Thyroid gland (tissue), 4 donors: ENCODE data around the gene GLCE. TPM values are rescaled to one million over a fixed set of nuclear protein-coding genes. Genes with fewer than 3 reads are reported as not detected.

Experiments used
- DNase-seq, 2 donors: peaks; one replicate each; pipeline ENCODE4 v3.0.0-alpha.2; 2019
- H3K27ac ChIP-seq, 3 donors: fragments of 200-600 bp; sonication (generic); 1 replicate in 2 of 3; 2 replicates in 1 of 3; pipeline ENCODE4 v1.5.1; 2016 to 2019; ENCODE audit warnings: mild to moderate bottlenecking in 1 of 3, moderate library complexity in 1 of 3
- H3K27me3 ChIP-seq: fragments of 200-600 bp; sonication (generic); one replicate; pipeline ENCODE4 v1.5.1; 2019
- H3K36me3 ChIP-seq, 2 donors: fragments of 200-600 bp; sonication (generic); one replicate each; pipeline ENCODE4 v1.5.1; 2016 to 2019
- H3K4me1 ChIP-seq, 2 donors: fragments of 200-600 bp; sonication (generic); one replicate each; pipeline ENCODE4 v1.5.1; 2017 to 2019
- H3K4me3 ChIP-seq, 3 donors: fragments of 200-600 bp; sonication (generic); replicated peaks in 1 of 3; 1 replicate in 2 of 3; 2 replicates in 1 of 3; pipeline ENCODE4 v1.5.1; 2016; ENCODE audit warnings: mild to moderate bottlenecking in 1 of 3
- H3K9me3 ChIP-seq: fragments of 200-600 bp; sonication (generic); one replicate; pipeline ENCODE4 v1.5.1; 2017
- POLR2A ChIP-seq, 2 donors: fragments of 450-650 bp; IDR thresholded peaks; one replicate each; pipeline ENCODE4 v1.6.1; 2017; ENCODE audit warnings: antibody characterized with exemption in 2 of 2, mild to moderate bottlenecking in 2 of 2, moderate library complexity in 1 of 2
- WGBS, 2 donors: methylation state at CpG; one replicate each; pipeline ENCODE4 v1.1.5; 2017; 5-methylcytosine and 5-hydroxymethylcytosine counted together
- intact Hi-C: fragments of 100-400 bp; cut with DNase I; formaldehyde crosslinking; loops from one replicate; pipeline ENCODE4 v1.15.1; 2023
- total RNA-seq, 4 donors: library from RNA; depleted of rRNA; stranded (reverse); fragments of >200 nt; gene quantifications; one replicate each; pipeline ENCODE4 v1.2.3, GENCODE V29; 2016
- TF ChIP-seq, protein P1 (sequence below), 6 experiments: fragments of 200-600 bp in 3 of 6; fragments of 450-650 bp in 3 of 6; sonication (generic) in 3 of 6; IDR thresholded peaks; one replicate each; pipeline ENCODE4 v1.5.1; 2016 to 2019; ENCODE audit warnings: antibody characterized with exemption in 6 of 6, mild to moderate bottlenecking in 2 of 6, inconsistent platforms in 1 of 6, moderate library complexity in 1 of 6

Gene GLCE
- total RNA-seq, 4 donors from 2014 or later = 7.6 to 16.1 (median 11.9) TPM

DNA sequence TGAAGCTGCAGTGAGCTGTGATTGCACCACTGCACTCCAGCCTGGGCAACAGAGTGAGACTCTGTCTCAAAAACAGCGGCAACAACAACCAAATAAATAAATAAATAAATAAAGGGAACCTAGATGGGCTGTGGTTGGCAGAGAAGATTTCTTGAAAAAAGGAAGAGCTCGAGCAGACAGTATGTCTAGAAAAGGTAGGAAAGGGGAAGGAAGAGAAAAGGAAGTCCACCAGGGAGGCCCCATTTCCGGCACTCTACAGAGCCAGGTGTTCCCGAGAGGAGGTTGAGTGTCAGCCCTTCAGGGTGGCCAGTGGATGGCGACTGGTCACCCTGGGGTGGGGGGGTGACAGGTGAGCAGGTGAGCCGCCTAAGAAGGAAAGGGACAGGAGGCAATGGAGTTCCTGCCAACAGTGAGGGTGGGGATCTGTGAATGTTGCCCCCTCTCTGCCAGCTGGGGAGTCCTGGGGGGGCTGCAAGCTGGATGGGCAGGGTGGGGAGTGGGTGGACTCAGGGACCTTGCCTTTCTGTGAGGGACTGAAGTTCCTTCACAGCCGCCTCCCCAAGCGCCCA, 153.1 kb downstream of the GLCE start:
- Histone ChIP-seq H3K4me1 (peaks cover 0 to 5% of the 10 kb centered on the region in 2 donors), H3K27me3 (no peaks in the 10 kb centered on the region), H3K9me3 (no peaks in the 10 kb centered on the region), H3K36me3 (no peaks in the 10 kb centered on the region), H3K27ac (no peak overlapping the region), H3K4me3 (no peak overlapping the region)
- intact Hi-C loops = no loop called here
- WGBS, 2 donors = 86 to 88% methylated on average over 8 of the region's 8 CpGs
- TF ChIP-seq, protein P1, sequence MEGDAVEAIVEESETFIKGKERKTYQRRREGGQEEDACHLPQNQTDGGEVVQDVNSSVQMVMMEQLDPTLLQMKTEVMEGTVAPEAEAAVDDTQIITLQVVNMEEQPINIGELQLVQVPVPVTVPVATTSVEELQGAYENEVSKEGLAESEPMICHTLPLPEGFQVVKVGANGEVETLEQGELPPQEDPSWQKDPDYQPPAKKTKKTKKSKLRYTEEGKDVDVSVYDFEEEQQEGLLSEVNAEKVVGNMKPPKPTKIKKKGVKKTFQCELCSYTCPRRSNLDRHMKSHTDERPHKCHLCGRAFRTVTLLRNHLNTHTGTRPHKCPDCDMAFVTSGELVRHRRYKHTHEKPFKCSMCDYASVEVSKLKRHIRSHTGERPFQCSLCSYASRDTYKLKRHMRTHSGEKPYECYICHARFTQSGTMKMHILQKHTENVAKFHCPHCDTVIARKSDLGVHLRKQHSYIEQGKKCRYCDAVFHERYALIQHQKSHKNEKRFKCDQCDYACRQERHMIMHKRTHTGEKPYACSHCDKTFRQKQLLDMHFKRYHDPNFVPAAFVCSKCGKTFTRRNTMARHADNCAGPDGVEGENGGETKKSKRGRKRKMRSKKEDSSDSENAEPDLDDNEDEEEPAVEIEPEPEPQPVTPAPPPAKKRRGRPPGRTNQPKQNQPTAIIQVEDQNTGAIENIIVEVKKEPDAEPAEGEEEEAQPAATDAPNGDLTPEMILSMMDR (IDR thresholded peaks at IDR 0.05) = no peak
- TF ChIP-seq POLR2A (IDR thresholded peaks at IDR 0.05) = no peak
- no peak for DNase-seq

DNA sequence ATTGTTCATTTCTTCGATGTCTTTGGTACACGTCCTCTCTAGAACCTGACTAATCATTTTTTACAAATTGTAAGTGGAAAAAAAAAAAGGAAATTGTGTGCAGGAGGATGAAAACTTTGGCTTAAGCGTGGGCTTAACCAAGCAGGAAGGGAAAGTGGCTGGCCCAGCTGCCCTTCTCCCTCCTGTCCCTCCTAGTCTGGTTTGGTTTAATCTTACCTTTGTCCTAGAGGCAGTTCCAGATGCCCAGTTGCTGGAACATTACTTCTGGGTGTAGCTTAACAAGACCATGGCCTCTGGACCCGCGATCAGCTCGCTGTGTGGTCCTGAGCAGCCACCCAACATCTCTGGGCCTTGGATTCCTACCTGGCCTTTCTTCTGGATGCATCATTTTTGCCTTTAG, 153.7 kb downstream of the GLCE start:
- H3K27ac ChIP-seq = no peak overlapping the region

DNA sequence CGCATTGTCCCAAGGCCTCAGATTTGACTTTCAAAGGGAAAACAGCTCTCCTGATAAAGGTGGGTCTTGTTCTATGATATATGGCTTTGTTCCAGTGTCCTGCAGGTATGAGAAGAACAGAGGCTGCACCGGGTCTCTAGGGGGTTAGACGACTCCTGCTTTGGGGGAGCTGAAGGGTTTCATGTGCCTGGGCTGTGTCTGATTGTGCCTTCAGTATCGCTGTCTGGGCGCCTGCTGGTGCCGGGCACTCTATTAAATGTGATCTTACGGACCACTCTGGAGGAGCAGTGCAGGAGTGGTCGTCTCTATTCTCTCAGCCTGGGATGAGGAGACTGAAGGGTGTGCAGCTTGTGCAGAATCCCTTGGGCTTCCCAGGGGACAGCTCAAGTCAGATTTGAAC, 154.3 kb downstream of the GLCE start:
- no peak overlapping the region for H3K27ac ChIP-seq
- intact Hi-C loops = no loop called here

More for the DNA sequence above, 153.7 kb downstream of the GLCE start:
- Histone ChIP-seq H3K27me3 (no peaks in the 10 kb centered on the region), H3K4me3 (no peak overlapping the region), H3K9me3 (no peaks in the 10 kb centered on the region), H3K4me1 (peaks cover 0 to 5% of the 10 kb centered on the region in 2 donors), H3K36me3 (no peaks in the 10 kb centered on the region)
- WGBS, 2 donors = 83 to 88% methylated on average over 6 of the region's 6 CpGs
- no peak for TF ChIP-seq POLR2A (IDR thresholded peaks at IDR 0.05)
- TF ChIP-seq, protein P1 (IDR thresholded peaks at IDR 0.05) = no peak
- intact Hi-C loops = no loop called here
- no peak for DNase-seq

DNA sequence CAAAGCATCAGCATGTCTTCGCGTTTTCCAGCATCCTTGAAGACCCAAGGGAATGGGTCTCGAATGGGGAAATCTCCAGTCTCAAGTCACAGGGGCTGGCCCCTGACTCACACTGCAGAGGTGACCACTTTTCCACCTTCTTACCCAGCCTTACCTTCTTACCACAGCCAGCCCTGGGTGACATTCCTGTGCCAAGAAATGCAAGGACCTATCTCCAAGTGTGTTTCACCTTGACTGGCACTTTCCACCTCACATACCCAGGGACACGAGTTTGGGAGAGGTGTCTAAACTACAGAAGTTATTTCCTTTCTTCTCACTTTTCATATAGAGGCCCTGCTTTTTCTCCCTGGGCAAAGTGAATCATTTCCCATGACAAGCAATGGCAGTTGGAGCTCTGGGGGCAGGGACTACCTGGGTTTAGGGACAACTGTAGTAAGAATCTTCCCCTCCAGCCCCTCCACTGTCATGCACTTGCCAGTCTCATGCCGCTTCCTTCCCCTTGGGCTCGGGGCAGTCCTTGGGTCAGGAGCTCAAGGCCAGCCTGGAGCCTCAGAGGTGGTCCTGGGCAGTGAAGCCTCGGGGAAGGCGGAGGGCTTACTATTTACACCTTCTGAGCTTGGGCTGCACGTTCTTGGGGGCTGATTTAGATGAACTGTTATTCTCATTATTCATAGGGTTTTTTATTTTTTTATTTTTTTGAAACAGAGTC, 155.1 kb downstream of the GLCE start:
- TF ChIP-seq, protein P1 (IDR thresholded peaks at IDR 0.05) = no peak
- no peak for TF ChIP-seq POLR2A (IDR thresholded peaks at IDR 0.05)
- H3K27me3 ChIP-seq = no peaks in the 10 kb centered on the region
- H3K4me3 ChIP-seq = no peak overlapping the region
- intact Hi-C loops = no loop called here
- no peak for DNase-seq
- H3K27ac ChIP-seq = no peak overlapping the region
- H3K9me3 ChIP-seq = no peaks in the 10 kb centered on the region
- no peaks in the 10 kb centered on the region for H3K36me3 ChIP-seq
- peaks cover 0 to 5% of the 10 kb centered on the region in 2 donors for H3K4me1 ChIP-seq
- 83 to 85% methylated on average over 9 of the region's 9 CpGs for WGBS, 2 donors

More for the DNA sequence above, 154.3 kb downstream of the GLCE start:
- Histone ChIP-seq H3K4me1 (peaks cover 0 to 5% of the 10 kb centered on the region in 2 donors), H3K4me3 (no peak overlapping the region), H3K36me3 (no peaks in the 10 kb centered on the region), H3K27me3 (no peaks in the 10 kb centered on the region), H3K9me3 (no peaks in the 10 kb centered on the region)
- WGBS, 2 donors = 76 to 96% methylated on average over 3 to 8 of the region's 8 CpGs
- no peak for DNase-seq
- TF ChIP-seq POLR2A (IDR thresholded peaks at IDR 0.05) = no peak
- TF ChIP-seq, protein P1 (IDR thresholded peaks at IDR 0.05) = no peak

DNA sequence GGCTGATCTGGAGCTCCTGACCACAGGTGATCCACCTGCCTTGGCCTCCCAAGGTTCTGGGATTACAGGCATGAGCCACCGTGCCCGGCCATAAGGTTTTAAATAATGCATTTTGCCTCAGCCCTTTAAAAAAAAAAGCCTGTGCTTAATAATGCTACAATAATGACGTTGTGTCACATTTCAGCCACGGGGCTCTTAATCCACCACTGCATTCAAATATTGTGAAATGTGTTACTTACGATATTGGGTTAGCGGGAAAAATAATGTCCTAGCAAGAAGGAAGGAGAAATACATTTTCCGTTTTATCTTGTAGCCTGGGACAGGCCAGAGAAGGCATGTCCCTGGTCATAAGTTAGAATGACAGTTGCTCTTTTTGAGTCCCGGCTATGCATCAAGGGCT, 155.9 kb downstream of the GLCE start:
- Histone ChIP-seq H3K36me3 (no peaks in the 10 kb centered on the region), H3K27me3 (no peaks in the 10 kb centered on the region), H3K9me3 (no peaks in the 10 kb centered on the region), H3K4me3 (no peak overlapping the region), H3K4me1 (peaks cover 0 to 5% of the 10 kb centered on the region in 2 donors), H3K27ac (no peak overlapping the region)
- WGBS, 2 donors = 89 to 92% methylated on average over 8 of the region's 8 CpGs
- no peak for DNase-seq
- TF ChIP-seq, protein P1 (IDR thresholded peaks at IDR 0.05) = no peak
- no peak for TF ChIP-seq POLR2A (IDR thresholded peaks at IDR 0.05)
- intact Hi-C loops = no loop called here
